ENCODE results near the gene AKAP8L.

The AKAP8L gene

GRCh38 chr19:15418579-15419412 is at the start of gene AKAP8L:
Gene AKAP8L, minus strand, starts transcription at chr19:15418988. Its CDS starts 65 bp downstream, at chr19:15418923.
- peak; percentile 97 to 98 for DNase-seq (ENCODE audit: low read depth in 2 of 2)

- DNase-seq (ENCODE audit: low read depth in 2 of 2): no peak
Observed at GRCh38 chr19:15467734-15468214, 49.0 kb upstream of the AKAP8L start.

DNA sequence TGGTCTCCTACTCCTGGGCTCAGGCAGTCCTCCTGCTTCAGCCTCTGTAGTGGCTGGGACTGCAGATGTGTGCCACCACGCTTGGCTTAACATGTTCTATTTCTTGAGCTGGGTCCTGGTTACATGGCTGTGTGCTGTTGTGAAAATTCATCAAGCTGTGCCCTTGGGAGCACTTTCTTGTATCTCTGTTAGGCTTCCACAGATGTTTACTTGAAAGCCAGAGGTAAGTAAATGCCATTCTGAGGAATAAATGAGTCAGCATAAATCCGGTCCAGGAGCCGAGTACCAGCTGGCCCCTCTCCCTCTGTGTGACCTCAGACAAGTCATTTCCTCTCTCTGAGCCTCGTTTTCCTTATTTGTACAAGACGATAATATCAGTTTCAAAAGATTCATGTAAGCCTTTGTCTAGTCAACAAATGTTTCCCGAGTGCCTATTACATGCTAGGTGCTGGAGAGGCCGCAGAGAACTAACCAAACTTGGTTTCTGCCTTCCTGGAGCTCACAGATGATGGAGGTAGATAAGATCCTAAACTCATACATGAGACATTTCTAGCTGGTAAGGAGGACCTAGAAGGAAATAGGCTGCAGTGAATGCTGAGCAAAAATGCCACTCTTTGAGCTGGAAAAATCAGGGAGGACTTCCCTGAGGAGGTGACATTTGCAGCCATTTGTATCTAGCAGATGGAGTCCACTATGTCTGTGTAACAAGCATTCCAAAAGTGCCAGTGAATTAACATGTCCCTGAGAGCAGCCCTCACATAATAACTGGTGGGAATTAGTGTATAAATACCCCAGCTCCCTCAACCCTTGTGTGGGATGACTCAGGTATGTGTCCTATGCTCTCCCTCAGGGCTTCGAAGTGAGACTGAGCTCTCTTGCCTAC is 48.3 kb upstream of the AKAP8L start:
- DNase-seq (ENCODE audit: low read depth in 2 of 2): peak in 1 of 2 donors; percentile 62

- DNase-seq (ENCODE audit: low read depth in 2 of 2): peak; percentile 34 to 59
Observed at GRCh38 chr19:15464394-15465385, 45.9 kb upstream of the AKAP8L start, which contains the start of gene RASAL3. Gene RASAL3, minus strand, starts transcription at chr19:15464544. Its CDS starts 186 bp downstream, at chr19:15464358.

DNA sequence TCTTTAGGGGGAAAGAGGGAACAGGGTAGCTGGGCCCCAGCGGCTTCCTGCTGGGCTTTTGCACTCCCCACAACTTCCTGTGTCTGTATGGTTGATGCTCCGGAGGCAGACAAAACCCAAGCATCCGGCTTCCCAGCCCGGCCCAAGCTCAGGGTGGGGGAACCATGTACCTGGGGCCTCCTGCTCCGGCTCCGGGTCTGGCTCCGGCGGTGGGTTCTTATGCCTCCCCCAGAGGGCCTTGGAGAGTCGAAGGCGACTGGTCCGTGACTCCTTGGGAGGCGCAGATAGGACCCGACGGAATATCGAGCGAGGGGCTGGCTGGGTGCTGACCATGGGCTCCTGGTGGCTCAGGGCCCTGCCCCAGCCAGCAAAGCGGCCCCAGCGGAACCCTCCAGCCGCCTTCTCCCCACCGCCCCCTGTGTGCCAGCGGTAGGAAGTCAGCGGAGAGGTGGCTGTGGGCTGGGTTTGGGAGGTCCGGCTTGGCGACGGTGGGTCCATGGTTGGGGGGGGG is 45.1 kb upstream of the AKAP8L start:
- peak; percentile 53 to 62 for DNase-seq (ENCODE audit: low read depth in 2 of 2)

- DNase-seq (ENCODE audit: low read depth in 2 of 2): no peak
Observed at GRCh38 chr19:15461694-15462093, 42.9 kb upstream of the AKAP8L start.

- DNase-seq (ENCODE audit: low read depth in 2 of 2): no peak
Observed at GRCh38 chr19:15457701-15458484, 39.1 kb upstream of the AKAP8L start.

GRCh38 chr19:15456871-15457700 is 38.3 kb upstream of the AKAP8L start:
- DNase-seq (ENCODE audit: low read depth in 2 of 2): no peak

- DNase-seq (ENCODE audit: low read depth in 2 of 2): no peak
Observed at GRCh38 chr19:15456441-15456840, 37.7 kb upstream of the AKAP8L start.

- no peak for DNase-seq (ENCODE audit: low read depth in 2 of 2)
Observed at GRCh38 chr19:15455996-15456395, 37.2 kb upstream of the AKAP8L start.

DNA sequence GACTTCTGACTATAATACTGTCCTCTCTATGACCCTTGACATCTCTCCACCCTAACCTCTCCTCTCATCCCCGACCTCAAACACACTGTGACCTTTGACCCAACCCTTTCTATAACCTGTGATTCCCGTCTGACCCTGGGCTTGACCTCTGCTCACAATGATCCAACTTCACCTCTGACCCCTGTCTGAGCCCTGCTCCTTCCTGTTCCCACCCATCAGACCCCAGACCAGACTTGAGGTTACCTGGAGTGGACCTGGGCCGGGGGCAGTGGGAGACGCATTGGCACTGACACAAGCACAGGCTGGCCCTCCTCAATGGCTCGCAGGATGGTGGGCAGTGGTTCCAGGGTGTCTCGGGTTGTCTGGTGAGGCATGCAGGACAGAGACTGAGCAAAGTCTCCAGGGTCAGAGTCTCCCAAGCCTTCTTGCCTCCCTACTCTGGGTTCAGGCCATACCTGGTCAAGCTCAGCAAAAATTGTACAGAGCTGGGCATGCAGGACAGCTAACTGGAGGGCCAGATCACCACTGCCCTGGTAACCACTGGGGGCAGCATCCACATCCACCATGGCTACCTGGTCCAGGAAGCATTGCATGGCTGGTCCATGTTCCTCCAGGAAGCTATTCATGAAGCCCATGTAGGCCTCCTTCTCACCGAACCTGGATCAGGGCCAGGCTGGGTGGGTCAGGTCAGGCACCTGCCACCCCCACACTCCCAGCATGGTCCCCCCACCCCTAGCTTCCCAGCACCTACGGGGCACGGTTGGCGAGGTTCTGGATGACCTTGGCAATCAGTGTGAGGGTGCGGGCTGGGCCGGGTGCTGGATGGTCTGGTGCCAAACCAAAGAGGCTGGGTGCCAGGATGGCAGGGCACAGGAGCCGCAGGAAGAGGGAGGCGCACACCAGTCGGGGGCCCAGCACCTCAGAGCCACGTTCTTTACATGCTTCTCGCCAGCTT is 35.4 kb upstream of the AKAP8L start:
- no peak for DNase-seq (ENCODE audit: low read depth in 2 of 2)

DNA sequence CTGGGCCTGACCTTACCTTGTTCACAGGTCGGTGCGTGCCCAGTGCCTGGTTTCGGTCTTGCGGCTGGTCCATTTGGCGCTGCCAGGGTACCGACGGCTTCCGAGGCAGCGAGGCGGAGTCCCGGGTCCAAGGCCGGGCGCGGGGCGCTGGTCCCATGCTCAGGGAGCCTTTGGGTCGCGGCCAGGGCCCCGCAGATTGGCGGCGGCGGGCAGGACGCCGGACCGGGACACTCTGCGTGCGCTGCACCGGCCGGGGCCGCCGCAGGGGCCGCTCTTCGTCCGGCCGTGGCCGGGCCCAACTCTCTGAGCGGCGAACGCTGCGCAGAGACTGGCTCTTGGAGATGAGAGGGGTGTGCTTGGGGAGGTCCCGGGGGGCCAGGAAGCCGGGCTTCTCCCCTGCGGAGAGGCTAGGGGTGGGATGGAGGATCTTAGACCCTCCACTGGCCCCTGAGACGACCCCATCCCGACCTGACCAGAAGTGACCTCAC is 34.3 kb upstream of the AKAP8L start:
- DNase-seq (ENCODE audit: low read depth in 2 of 2): no peak

GRCh38 chr19:15452111-15453047 is 33.6 kb upstream of the AKAP8L start:
- no peak for DNase-seq (ENCODE audit: low read depth in 2 of 2)

DNA sequence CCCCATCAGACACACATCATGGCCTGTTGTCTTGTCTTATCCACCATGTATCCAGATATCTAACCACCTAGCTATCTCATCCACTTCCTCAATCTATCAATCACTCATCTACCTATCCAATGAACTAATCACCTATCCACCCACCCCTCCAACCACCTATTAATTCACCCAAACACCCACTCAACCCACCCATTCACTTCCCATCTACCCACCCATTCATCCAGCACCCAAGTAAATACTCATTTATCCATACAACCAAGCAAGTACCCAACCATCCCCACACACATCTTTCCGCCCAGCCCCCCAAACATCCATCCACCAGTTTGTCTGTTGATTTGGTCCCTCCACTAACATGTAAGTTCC is 31.7 kb upstream of the AKAP8L start:
- DNase-seq (ENCODE audit: low read depth in 2 of 2): no peak

DNA sequence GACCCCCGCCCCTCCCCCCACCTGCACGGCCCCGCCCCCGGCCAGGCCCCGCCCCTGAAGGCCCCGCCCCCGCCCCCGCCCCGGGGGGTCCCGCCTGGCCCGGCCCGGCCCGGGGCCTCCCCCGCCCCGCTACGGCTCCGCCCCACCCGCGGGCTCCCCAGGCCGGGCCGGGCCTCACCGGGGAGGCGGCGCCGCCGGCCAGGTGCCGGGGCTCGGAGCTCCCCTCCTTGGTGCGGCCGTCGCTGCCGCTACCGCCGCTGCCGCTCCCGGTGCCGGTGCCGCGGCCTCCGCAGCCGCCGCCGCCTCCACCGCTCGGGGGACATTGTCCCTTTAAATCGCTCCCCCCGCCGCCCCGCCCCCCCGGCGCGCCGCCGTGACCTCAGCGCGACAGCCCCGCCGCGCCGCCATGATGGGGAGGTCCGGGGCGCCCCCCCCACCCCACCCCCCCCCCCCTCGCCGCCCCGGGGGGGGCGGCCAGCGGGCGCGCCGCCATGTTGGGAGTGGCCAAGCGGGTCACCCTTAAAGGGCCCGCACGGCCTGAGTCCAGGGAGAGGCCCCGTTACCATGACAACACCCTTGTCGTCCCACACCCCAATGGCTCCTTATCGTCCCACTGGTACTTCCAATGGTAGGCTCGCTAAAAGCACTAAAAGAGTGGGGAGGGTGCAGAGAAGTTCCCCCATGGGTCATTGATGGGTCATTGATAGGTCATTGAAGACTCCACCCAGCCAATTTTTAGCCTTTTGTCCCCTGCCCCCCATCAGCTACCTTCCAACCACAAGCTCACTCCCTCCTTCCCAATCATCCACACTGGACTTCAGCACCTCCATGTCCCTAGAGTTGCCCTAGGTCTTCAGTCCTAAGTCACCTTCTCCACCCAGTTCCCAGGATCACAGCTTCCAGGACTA is 31.1 kb upstream of the AKAP8L start, which contains the start of gene WIZ:
WIZ (minus strand) TSS at position 337 of the 908 bp plus-strand sequence. CDS start 1,649 bp downstream, outside the sequence.
- peak; percentile 64 to 67 for DNase-seq (ENCODE audit: low read depth in 2 of 2)
